ENCODE measurements around the gene NKAIN1. TPM values are rescaled to one million over a fixed set of nuclear protein-coding genes. Genes with fewer than 3 reads are reported as not detected.

The NKAIN1 gene
- polyA plus RNA-seq, 3 donors, result not detected

DNA sequence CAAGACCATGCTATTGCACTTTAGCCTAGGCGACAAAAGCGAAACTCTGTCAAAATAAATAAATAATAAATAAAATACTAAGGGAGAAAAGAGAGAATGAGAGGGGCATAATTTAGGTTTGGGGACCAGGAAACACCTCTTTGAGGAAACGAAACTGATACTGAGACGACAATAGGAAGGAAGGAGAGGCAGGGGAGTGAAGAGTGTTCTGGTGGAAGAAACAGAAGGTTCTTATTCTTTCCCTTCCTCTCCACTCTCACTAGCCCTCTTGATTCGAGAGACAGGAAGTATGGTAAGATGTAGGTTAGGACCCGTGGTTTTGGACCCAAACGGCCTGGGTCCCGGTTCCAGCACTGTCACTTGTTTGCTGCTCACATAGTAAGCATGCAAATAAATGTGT lies 1.6 kb upstream of the NKAIN1 start:
- Mint-ChIP-seq H3K27me3 (ENCODE audit: low read depth in 3 of 3) (peaks cover 54 to 64% (median 61%) of the 10 kb centered on the region in 3 donors), H3K4me3 (peak overlapping the region in 1 of 2 donors; percentile 71)
- peak in 1 of 3 donors; percentile 5 for DNase-seq

DNA sequence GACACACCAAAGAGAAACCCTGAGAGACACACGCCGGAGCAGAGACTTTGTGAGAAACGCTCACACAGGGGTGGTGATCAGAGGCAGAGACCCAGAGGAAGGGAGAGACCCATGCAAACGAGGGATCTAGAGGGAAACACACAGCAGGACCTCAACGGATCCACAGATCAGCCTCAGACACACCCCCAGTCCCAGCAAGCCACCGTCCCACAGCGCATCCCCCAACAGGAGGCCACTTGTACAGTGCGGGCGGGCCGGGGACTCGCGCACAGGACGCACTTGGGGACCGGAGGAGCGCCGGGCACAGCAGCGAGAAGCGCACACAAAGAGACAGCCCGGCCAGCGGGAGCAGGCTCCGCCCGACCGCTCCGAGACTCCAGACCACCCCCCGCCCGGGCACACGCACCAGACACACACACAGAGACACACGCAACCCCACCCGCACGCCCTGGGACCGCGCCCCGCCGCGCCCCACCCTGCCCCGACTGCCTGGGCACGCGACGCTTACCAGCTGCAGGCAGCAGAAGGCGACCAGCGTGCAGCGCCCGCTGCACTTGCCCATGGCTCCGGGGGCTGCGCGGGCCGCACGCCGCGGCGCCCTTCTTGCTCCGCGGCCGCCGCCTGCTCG lies 587 bp downstream of the NKAIN1 start:
- Histone ChIP-seq H3K4me2 (replicated peaks; ENCODE audit: extremely low read depth, low read length, poor library complexity, severe bottlenecking) (peak overlapping the region; percentile 34), H4K20me1 (ENCODE audit: insufficient read depth, low read length) (no peaks in the 10 kb centered on the region), H3K27ac (ENCODE audit: low read depth in 1 of 2, low read length in 2 of 2) (no peak overlapping the region), H3K9me3 (replicated peaks in 1 of 2; ENCODE audit: control insufficient read depth in 1 of 2, insufficient read depth in 1 of 2, low read length in 2 of 2) (peaks cover 0 to 8% of the 10 kb centered on the region in 2 donors), H3K4me1 (ENCODE audit: control insufficient read depth in 1 of 2, insufficient read depth in 2 of 2, low read length in 2 of 2) (peaks cover 4% of the 10 kb centered on the region in 2 donors), H3K27me3 (ENCODE audit: control insufficient read depth in 2 of 2, insufficient read depth in 2 of 2, low read length in 2 of 2) (peaks cover 46 to 62% of the 10 kb centered on the region in 2 donors), H3K79me2 (ENCODE audit: insufficient read depth, low read length) (no peaks in the 10 kb centered on the region), H3K9ac (ENCODE audit: insufficient read depth, low read length, poor library complexity, severe bottlenecking) (no peak overlapping the region), H3K36me3 (replicated peaks in 1 of 2; ENCODE audit: control insufficient read depth in 1 of 2, insufficient read depth in 2 of 2, low read length in 2 of 2) (no peaks in the 10 kb centered on the region), H2AFZ (ENCODE audit: insufficient read depth, low read depth, low read length, poor library complexity, severe bottlenecking) (no peak overlapping the region), H3K4me3 (replicated peaks in 1 of 3; ENCODE audit: low read depth in 2 of 3, low read length in 3 of 3) (no peak overlapping the region)
- Mint-ChIP-seq H3K4me1 (peaks cover 14% of the 10 kb centered on the region), H3K27ac (peak overlapping the region in 1 of 7 donors; percentile 50), H3K36me3 (peaks cover 0 to 7% of the 10 kb centered on the region in 2 donors), H3K4me3 (peak overlapping the region; percentile 16 to 80), H3K9me3 (peaks cover 0 to 10% (median 5%) of the 10 kb centered on the region in 7 donors), H3K27me3 (ENCODE audit: low read depth in 3 of 3) (peaks cover 64 to 76% (median 74%) of the 10 kb centered on the region in 3 donors)
- intact Hi-C loops (cut with micrococcal nuclease), result no loop called here
- DNase-seq, result no peak
- TF ChIP-seq, protein P1, sequence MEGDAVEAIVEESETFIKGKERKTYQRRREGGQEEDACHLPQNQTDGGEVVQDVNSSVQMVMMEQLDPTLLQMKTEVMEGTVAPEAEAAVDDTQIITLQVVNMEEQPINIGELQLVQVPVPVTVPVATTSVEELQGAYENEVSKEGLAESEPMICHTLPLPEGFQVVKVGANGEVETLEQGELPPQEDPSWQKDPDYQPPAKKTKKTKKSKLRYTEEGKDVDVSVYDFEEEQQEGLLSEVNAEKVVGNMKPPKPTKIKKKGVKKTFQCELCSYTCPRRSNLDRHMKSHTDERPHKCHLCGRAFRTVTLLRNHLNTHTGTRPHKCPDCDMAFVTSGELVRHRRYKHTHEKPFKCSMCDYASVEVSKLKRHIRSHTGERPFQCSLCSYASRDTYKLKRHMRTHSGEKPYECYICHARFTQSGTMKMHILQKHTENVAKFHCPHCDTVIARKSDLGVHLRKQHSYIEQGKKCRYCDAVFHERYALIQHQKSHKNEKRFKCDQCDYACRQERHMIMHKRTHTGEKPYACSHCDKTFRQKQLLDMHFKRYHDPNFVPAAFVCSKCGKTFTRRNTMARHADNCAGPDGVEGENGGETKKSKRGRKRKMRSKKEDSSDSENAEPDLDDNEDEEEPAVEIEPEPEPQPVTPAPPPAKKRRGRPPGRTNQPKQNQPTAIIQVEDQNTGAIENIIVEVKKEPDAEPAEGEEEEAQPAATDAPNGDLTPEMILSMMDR (IDR thresholded peaks at IDR 0.05), result no peak
- under 1% methylated on average over 56 of the region's 56 CpGs for WGBS (ENCODE audit: insufficient coverage)

More for the DNA sequence above, 1.6 kb upstream of the NKAIN1 start:
- H3K27me3 ChIP-seq (ENCODE audit: control insufficient read depth in 2 of 2, insufficient read depth in 2 of 2, low read length in 2 of 2), result peaks cover 45 to 50% of the 10 kb centered on the region in 2 donors
- WGBS (ENCODE audit: insufficient coverage), result 0% methylated on average over 1 of the region's 8 CpGs
- no peak overlapping the region for H2AFZ ChIP-seq (ENCODE audit: insufficient read depth, low read depth, low read length, poor library complexity, severe bottlenecking)
- no peak overlapping the region for H3K4me3 ChIP-seq (replicated peaks in 1 of 3; ENCODE audit: low read depth in 2 of 3, low read length in 3 of 3)
- no peak overlapping the region for H3K9ac ChIP-seq (ENCODE audit: insufficient read depth, low read length, poor library complexity, severe bottlenecking)
- H3K9me3 ChIP-seq (replicated peaks in 1 of 2; ENCODE audit: control insufficient read depth in 1 of 2, insufficient read depth in 1 of 2, low read length in 2 of 2), result peaks cover 0 to 8% of the 10 kb centered on the region in 2 donors
- Mint-ChIP-seq H3K36me3 (peaks cover 0 to 7% of the 10 kb centered on the region in 2 donors), H3K27ac (no peak overlapping the region), H3K9me3 (peaks cover 0 to 10% (median 5%) of the 10 kb centered on the region in 7 donors), H3K4me1 (peaks cover 14% of the 10 kb centered on the region)
- no peaks in the 10 kb centered on the region for H4K20me1 ChIP-seq (ENCODE audit: insufficient read depth, low read length)
- TF ChIP-seq, protein P1 (IDR thresholded peaks at IDR 0.05), result no peak
- no peaks in the 10 kb centered on the region for H3K36me3 ChIP-seq (replicated peaks in 1 of 2; ENCODE audit: control insufficient read depth in 1 of 2, insufficient read depth in 2 of 2, low read length in 2 of 2)
- H3K4me1 ChIP-seq (ENCODE audit: control insufficient read depth in 1 of 2, insufficient read depth in 2 of 2, low read length in 2 of 2), result peaks cover 4% of the 10 kb centered on the region in 2 donors
- intact Hi-C loops (cut with micrococcal nuclease), result no loop called here
- H3K79me2 ChIP-seq (ENCODE audit: insufficient read depth, low read length), result no peaks in the 10 kb centered on the region
- no peak overlapping the region for H3K4me2 ChIP-seq (replicated peaks; ENCODE audit: extremely low read depth, low read length, poor library complexity, severe bottlenecking)
- H3K27ac ChIP-seq (ENCODE audit: low read depth in 1 of 2, low read length in 2 of 2), result no peak overlapping the region

Measured in CD14-positive monocyte (primary cell).